Measurements from ENCODE around the gene ICAM4. TPM values are rescaled to one million over a fixed set of nuclear protein-coding genes. Genes with fewer than 3 reads are reported as not detected.

The ICAM4 gene
- 0.33 and 1.1 TPM in 2 replicates for total RNA-seq

GRCh38 chr19:10286803-10287737 lies at the start of gene ICAM4:
ICAM4 (plus strand) TSS chr19:10286955; CDS start chr19:10287013, 58 bp downstream.

DNA sequence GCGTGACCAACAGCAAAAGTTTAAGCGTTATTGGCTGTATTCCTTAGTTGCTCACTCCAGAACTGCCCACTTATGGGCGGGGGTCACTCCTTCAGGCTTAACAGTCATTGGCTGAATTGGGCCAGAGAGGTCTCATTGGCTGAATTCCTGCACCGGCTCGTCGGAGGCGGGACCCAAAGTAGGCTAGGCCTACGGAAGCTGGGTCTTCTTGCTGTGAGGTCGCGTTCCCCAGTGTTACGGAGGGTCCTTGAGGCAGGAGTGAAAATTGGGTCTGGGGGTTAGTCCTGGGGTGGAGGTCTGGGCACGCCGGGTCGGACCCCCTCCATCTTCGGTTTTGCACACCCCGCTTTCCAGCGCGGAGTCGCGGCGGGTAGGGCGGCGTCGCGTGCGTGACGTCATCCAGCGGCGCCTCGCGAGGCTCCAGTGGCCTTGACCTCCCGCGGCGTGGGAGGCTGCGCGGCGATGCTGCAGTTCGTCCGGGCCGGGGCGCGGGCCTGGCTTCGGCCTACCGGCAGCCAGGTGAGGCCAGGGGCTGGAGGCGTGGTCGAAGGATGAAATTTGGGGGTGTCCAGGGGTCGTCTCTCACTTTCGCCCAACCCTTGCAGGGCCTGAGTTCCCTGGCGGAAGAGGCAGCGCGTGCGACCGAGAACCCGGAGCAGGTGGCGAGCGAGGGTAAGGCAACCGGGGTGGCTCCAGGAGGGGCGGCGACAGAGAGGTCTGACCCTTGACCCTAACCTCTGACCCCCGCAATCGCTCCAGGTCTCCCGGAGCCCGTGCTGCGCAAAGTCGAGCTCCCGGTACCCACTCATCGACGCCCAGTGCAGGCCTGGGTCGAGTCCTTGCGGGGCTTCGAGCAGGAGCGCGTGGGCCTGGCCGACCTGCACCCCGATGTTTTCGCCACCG lies 34.7 kb upstream of the ICAM4 start, which contains the start of gene MRPL4:
TSS of gene MRPL4 (plus strand) at position 423 of the 903 bp plus-strand sequence. CDS start at position 463, 40 bp downstream.

DNA sequence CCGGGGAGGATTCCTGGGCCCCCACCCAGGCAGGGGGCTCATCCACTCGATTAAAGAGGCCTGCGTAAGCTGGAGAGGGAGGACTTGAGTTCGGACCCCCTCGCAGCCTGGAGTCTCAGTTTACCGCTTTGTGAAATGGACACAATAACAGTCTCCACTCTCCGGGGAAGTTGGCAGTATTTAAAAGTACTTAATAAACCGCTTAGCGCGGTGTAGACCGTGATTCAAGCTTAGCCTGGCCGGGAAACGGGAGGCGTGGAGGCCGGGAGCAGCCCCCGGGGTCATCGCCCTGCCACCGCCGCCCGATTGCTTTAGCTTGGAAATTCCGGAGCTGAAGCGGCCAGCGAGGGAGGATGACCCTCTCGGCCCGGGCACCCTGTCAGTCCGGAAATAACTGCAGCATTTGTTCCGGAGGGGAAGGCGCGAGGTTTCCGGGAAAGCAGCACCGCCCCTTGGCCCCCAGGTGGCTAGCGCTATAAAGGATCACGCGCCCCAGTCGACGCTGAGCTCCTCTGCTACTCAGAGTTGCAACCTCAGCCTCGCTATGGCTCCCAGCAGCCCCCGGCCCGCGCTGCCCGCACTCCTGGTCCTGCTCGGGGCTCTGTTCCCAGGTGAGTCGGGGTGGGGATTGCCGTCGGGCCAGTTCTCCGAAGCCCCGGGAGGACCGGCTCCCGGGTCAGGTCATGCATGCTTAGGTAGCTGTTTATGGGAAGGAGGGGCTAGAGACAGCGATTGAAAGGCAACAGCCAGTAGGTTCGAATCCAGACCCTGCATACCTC lies 15.9 kb upstream of the ICAM4 start, which contains the start of gene ICAM1:
TSS of gene ICAM1 (plus strand) at position 505 of the 779 bp plus-strand sequence. CDS start at position 545, 40 bp downstream.

DNA sequence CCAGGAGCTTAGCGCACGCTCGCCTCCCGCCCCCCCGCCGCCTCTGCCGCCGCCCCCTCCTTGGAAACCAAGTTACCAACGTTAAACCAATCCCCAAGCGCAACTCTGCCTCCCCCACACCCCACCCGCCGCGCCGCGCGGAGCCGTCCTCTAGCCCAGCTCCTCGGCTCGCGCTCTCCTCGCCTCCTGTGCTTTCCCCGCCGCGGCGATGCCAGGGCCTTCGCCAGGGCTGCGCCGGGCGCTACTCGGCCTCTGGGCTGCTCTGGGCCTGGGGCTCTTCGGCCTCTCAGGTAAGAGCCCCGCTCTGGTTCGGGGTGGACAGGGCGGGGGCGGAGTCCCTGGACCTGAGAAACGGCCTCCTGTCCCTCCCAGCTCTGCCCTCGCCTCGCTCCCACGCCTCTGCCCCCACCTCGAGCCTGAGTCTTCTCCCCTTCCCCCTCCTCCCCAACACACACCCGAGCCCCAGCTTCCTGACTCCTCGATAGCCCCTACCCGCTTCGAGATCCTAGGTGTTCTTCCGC lies 3.1 kb downstream of the ICAM4 start, which contains the start of gene ICAM5:
TSS of gene ICAM5 (plus strand) at position 117 of the 521 bp plus-strand sequence. CDS start at position 209, 92 bp downstream.

DNA sequence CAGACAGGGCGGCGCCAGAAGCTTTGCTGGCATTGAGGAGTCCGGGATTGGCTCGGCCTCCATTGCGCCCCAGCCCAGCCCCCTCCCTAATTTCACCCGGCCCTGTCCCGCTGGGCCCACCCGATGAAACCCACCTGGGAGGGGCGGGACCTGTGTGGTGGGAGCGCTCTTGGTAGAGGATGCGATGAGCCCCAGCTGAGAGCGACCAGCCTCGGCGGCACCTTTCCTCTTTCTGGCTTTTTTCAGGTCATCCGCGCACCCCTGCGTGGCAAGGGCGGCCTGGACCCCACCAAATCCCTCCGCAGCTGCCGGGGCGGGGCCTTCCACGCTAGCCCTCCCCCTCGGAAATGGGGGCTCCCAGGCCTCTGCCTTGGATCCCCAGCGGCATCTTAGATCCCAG lies 22.7 kb downstream of the ICAM4 start, which contains the start of gene ZGLP1:
TSS of gene ZGLP1 (minus strand) at position 393 of the 400 bp plus-strand sequence.

GRCh38 chr19:10315335-10316214 lies 28.8 kb downstream of the ICAM4 start, which contains the start of gene FDX2:
FDX2 (minus strand) TSS chr19:10316015; CDS start chr19:10315996, 19 bp downstream.

DNA sequence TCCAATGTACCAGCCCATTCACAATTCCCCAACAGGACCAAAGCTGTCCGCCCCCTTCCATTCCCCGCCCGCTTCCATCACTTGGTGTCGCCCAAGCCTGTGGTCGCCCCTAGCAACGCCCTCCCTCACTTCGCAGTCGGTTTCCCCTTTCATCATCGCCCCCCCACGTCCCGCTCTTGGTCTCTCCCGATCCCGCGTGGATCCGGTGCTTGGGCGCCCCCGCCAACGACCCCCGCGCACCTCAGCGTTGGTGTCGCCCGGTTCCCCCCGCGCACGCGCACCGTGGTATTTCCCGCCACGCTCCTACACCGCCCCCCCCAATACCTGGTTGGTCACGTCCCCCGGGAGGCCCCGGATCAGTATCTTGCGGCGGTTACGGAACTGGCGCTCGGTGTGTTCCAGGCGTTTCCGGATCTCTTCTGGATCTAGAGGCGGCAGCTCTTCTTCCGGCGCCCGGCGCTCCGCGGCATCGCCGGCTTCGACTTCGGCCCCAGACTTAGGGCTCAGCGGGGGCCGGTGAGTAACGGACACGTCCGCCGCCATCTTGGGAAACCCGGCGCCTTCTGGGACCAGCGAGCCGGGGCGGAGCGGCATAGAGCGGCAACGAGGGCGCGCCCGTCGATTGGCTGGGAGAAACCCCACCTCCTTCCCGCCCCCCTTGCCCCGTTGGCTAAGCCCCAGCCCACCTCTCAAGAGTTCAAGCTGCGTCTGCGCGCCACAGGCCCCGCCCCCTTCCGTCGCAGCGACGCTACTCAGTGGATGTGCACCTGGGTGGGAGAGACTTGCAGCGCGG lies 46.4 kb downstream of the ICAM4 start, which contains the start of gene RAVER1:
TSS of gene RAVER1 (minus strand) at position 565 of the 793 bp plus-strand sequence. CDS start at position 543, 22 bp downstream.

Other genes starting within 250 kb of the ICAM4 start
- 7.5 and 21.2 TPM in 2 replicates for gene SHFL, start 200.6 kb upstream of the ICAM4 start, total RNA-seq
- 0.89 TPM in 1 of 2 replicates, not detected in the other for gene ANGPTL6, start 184.3 kb upstream of the ICAM4 start, total RNA-seq
- 25.9 and 43.5 TPM in 2 replicates for gene PPAN, start 180.6 kb upstream of the ICAM4 start, total RNA-seq
- 2.1 and 5.1 TPM in 2 replicates for gene P2RY11, start 175.3 kb upstream of the ICAM4 start, total RNA-seq
- gene EIF3G, start 167.1 kb upstream of the ICAM4 start, total RNA-seq: 245 and 306 TPM in 2 replicates
- gene DNMT1, start 92.0 kb upstream of the ICAM4 start, total RNA-seq: 37.1 and 155 TPM in 2 replicates
- 2.8 and 6.2 TPM in 2 replicates for gene S1PR2, start 55.6 kb upstream of the ICAM4 start, total RNA-seq
- gene MRPL4, start 34.7 kb upstream of the ICAM4 start, total RNA-seq: 100 and 139 TPM in 2 replicates
- gene ICAM1, start 15.8 kb upstream of the ICAM4 start, total RNA-seq: 20.5 and 41.3 TPM in 2 replicates
- gene ICAM5, start 3.0 kb downstream of the ICAM4 start, total RNA-seq: 0.16 and 0.63 TPM in 2 replicates
- 0.89 and 2.8 TPM in 2 replicates for gene ZGLP1, start 22.9 kb downstream of the ICAM4 start, total RNA-seq
- gene FDX2, start 29.1 kb downstream of the ICAM4 start, total RNA-seq: 21.8 and 37.1 TPM in 2 replicates
- gene RAVER1, start 46.6 kb downstream of the ICAM4 start, total RNA-seq: 37.5 and 56.5 TPM in 2 replicates
- 3.7 and 9.0 TPM in 2 replicates for gene ICAM3, start 52.7 kb downstream of the ICAM4 start, total RNA-seq
- gene TYK2, start 93.6 kb downstream of the ICAM4 start, total RNA-seq: 110 and 147 TPM in 2 replicates
- 119 and 192 TPM in 2 replicates for gene CDC37, start 116.6 kb downstream of the ICAM4 start, total RNA-seq
- gene PDE4A, start 133.6 kb downstream of the ICAM4 start, total RNA-seq: 5.2 and 8.2 TPM in 2 replicates
- gene KEAP1, start 216.4 kb downstream of the ICAM4 start, total RNA-seq: 63.1 and 74.4 TPM in 2 replicates
- 0.65 and 0.76 TPM in 2 replicates for gene S1PR5, start 230.5 kb downstream of the ICAM4 start, total RNA-seq